ENCODE results near the gene TLL2.

The TLL2 gene

DNA sequence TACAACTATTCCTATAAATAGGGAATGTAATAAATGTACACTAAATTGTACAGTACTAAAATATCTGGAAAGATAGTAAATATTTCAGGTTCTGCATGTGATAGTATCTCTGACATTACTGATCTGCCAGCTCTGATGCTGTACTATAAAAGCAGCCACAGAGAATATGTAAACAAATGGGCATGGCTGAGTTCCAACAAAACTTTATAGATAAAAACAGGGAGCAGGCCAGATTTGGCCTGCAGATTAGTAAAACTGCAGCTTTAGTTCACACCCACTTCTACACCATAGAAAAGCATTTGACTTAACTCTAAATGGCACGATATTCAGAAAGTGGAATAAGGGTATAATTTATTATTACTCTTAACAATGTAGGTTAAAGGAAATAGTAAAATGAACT lies 18.8 kb upstream of the TLL2 start:
- no peak for TF ChIP-seq EZH2 (IDR thresholded peaks at IDR 0.05; ENCODE audit: borderline replicate concordance, low read depth, low read length, severe bottlenecking)
- TF ChIP-seq, protein P1, sequence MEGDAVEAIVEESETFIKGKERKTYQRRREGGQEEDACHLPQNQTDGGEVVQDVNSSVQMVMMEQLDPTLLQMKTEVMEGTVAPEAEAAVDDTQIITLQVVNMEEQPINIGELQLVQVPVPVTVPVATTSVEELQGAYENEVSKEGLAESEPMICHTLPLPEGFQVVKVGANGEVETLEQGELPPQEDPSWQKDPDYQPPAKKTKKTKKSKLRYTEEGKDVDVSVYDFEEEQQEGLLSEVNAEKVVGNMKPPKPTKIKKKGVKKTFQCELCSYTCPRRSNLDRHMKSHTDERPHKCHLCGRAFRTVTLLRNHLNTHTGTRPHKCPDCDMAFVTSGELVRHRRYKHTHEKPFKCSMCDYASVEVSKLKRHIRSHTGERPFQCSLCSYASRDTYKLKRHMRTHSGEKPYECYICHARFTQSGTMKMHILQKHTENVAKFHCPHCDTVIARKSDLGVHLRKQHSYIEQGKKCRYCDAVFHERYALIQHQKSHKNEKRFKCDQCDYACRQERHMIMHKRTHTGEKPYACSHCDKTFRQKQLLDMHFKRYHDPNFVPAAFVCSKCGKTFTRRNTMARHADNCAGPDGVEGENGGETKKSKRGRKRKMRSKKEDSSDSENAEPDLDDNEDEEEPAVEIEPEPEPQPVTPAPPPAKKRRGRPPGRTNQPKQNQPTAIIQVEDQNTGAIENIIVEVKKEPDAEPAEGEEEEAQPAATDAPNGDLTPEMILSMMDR (IDR thresholded peaks at IDR 0.05; ENCODE audit: borderline replicate concordance, extremely low read depth, low read length, poor library complexity, severe bottlenecking) = no peak
- Histone ChIP-seq H3K4me1 (ENCODE audit: insufficient read depth, low read length) (no peaks in the 10 kb centered on the region), H3K79me2 (ENCODE audit: insufficient read depth, low read length) (peaks cover 18% of the 10 kb centered on the region), H3K27me3 (ENCODE audit: insufficient read depth, low read length, poor library complexity) (no peaks in the 10 kb centered on the region), H3K9me3 (ENCODE audit: insufficient read depth, low read length, severe bottlenecking) (no peaks in the 10 kb centered on the region), H3K4me3 (ENCODE audit: low read depth in 1 of 2, low read length in 2 of 2) (no peak overlapping the region), H4K20me1 (ENCODE audit: insufficient read depth, low read length) (peaks cover 16% of the 10 kb centered on the region; the same call in 1 of the 2 replicates), H3K9ac (ENCODE audit: low read depth, low read length) (no peak overlapping the region), H3K36me3 (ENCODE audit: insufficient read depth, low read length) (peaks cover 67% of the 10 kb centered on the region), H3K4me2 (ENCODE audit: insufficient read depth, low read length) (no peak overlapping the region), H3K27ac (ENCODE audit: low read length) (no peak overlapping the region), H2AFZ (ENCODE audit: low read depth, low read length) (no peak overlapping the region)
- DNase-seq (no peak), ATAC-seq (ENCODE audit: insufficient read depth, low read depth) (no peak)

DNA sequence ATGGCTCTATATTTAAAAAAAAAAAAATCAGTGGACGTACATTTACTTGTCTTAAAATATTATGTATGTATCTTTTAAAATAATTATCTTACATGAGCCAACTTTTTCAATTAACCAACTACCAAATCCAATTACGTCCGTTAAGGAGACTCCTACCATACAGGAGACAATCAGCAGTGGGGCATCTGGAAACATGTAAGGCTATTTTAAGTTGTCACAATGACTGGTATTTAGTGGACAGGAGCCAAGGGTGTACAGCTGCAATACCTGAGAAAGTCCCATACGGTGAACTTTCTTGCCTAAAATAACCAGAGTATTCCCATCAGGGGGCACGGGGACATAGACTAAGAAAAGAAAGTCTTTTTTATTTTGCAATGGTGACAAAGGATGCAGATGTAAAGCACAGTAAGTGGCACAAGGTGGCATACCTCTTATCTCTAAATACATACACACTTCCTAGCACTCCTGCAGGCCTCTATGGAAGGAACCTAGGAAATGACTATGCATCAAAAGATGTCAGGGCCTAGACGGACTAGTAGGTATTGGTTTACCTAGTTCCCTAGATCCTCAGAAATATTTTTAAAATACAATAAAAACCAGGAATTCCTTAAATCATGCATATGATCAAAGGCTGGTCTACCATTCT lies 16.0 kb upstream of the TLL2 start:
- DNase-seq (no peak), ATAC-seq (ENCODE audit: insufficient read depth, low read depth) (no peak)
- Histone ChIP-seq H3K9ac (ENCODE audit: low read depth, low read length) (no peak overlapping the region), H2AFZ (ENCODE audit: low read depth, low read length) (no peak overlapping the region), H3K27me3 (ENCODE audit: insufficient read depth, low read length, poor library complexity) (no peaks in the 10 kb centered on the region), H4K20me1 (ENCODE audit: insufficient read depth, low read length) (peaks cover 6% of the 10 kb centered on the region; the same call in 1 of the 2 replicates), H3K4me2 (ENCODE audit: insufficient read depth, low read length) (no peak overlapping the region), H3K36me3 (ENCODE audit: insufficient read depth, low read length) (peaks cover 83% of the 10 kb centered on the region), H3K27ac (ENCODE audit: low read length) (no peak overlapping the region), H3K9me3 (ENCODE audit: insufficient read depth, low read length, severe bottlenecking) (no peaks in the 10 kb centered on the region), H3K4me1 (ENCODE audit: insufficient read depth, low read length) (no peaks in the 10 kb centered on the region), H3K4me3 (ENCODE audit: low read depth in 1 of 2, low read length in 2 of 2) (no peak overlapping the region), H3K79me2 (ENCODE audit: insufficient read depth, low read length) (0 out of 2 replicates have a peak, but pooled peaks cover 2% of the 10 kb centered on the region)
- TF ChIP-seq, protein P1 (IDR thresholded peaks at IDR 0.05; ENCODE audit: borderline replicate concordance, extremely low read depth, low read length, poor library complexity, severe bottlenecking) = no peak
- no peak for TF ChIP-seq EZH2 (IDR thresholded peaks at IDR 0.05; ENCODE audit: borderline replicate concordance, low read depth, low read length, severe bottlenecking)

GRCh38 chr10:96524741-96525140 lies 11.0 kb upstream of the TLL2 start:
- Histone ChIP-seq H3K27me3 (ENCODE audit: insufficient read depth, low read length, poor library complexity) (no peaks in the 10 kb centered on the region), H3K4me3 (ENCODE audit: low read depth in 1 of 2, low read length in 2 of 2) (no peak overlapping the region), H3K79me2 (ENCODE audit: insufficient read depth, low read length) (no peaks in the 10 kb centered on the region), H2AFZ (ENCODE audit: low read depth, low read length) (no peak overlapping the region), H3K4me1 (ENCODE audit: insufficient read depth, low read length) (no peaks in the 10 kb centered on the region), H3K9me3 (ENCODE audit: insufficient read depth, low read length, severe bottlenecking) (no peaks in the 10 kb centered on the region), H4K20me1 (ENCODE audit: insufficient read depth, low read length) (peaks cover 10% of the 10 kb centered on the region; the same call in 1 of the 2 replicates), H3K4me2 (ENCODE audit: insufficient read depth, low read length) (no peak overlapping the region), H3K27ac (ENCODE audit: low read length) (no peak overlapping the region), H3K9ac (ENCODE audit: low read depth, low read length) (no peak overlapping the region), H3K36me3 (ENCODE audit: insufficient read depth, low read length) (peaks cover 86% of the 10 kb centered on the region)
- no peak for ATAC-seq (ENCODE audit: insufficient read depth, low read depth)
- DNase-seq = no peak
- TF ChIP-seq, protein P1 (IDR thresholded peaks at IDR 0.05; ENCODE audit: borderline replicate concordance, extremely low read depth, low read length, poor library complexity, severe bottlenecking) = no peak
- no peak for TF ChIP-seq EZH2 (IDR thresholded peaks at IDR 0.05; ENCODE audit: borderline replicate concordance, low read depth, low read length, severe bottlenecking)
